Mucosa of descending colon (tissue), 3 donors: Measurements from ENCODE around the gene MDFI. TPM values are rescaled to one million over a fixed set of nuclear protein-coding genes. Genes with fewer than 3 reads are reported as not detected.

Experiments used
- ATAC-seq: fragments of 200-7000 bp; cut with Tn5 transposase; one replicate; pipeline ENCODE4 v1.9.1; 2020; ENCODE audit warnings: mild to moderate bottlenecking, moderate library complexity
- DNase-seq, 3 donors: peaks; one replicate each; pipeline ENCODE4 v3.0.0-alpha.2; 2020
- H3K36me3 ChIP-seq: fragments of 200-600 bp; one replicate; pipeline ENCODE4 v1.8.0; 2021; ENCODE audit warnings: low read depth, mild to moderate bottlenecking
- H3K4me1 ChIP-seq: fragments of 200-600 bp; one replicate; pipeline ENCODE4 v1.8.0; 2021; ENCODE audit warnings: low read depth, mild to moderate bottlenecking
- H3K4me3 ChIP-seq: fragments of 200-600 bp; one replicate; pipeline ENCODE4 v1.8.0; 2021; ENCODE audit warnings: mild to moderate bottlenecking
- H3K9me3 ChIP-seq: fragments of 200-600 bp; one replicate; pipeline ENCODE4 v1.8.0; 2021; ENCODE audit warnings: mild to moderate bottlenecking
- intact Hi-C, 2 donors: fragments of 100-400 bp; cut with DNase I in 1 of 2; cut with micrococcal nuclease in 1 of 2; formaldehyde crosslinking; loops; one replicate each; pipeline versions ENCODE4 v1.11.0 to v1.11.1; 2022; cut with DNase I, micrococcal nuclease
- total RNA-seq, 3 donors: library from RNA; stranded (reverse); fragmentation: NEBNext Ultra II Directional in 2 of 3; extraction: Animal tissue kit (Norgen Biotek cat#: 25700) in 2 of 3; gene quantifications; one replicate each; pipeline versions ENCODE4 v1.2.1 to v1.2.4, GENCODE V29; 2021 to 2023
- TF ChIP-seq, protein P1 (sequence below): fragments of 200-600 bp; IDR thresholded peaks from one replicate; pipeline ENCODE4 v1.8.0; 2022; ENCODE audit warnings: antibody characterized with exemption, mild to moderate bottlenecking
- donor health status: DM: no; HTN: no; CAD: no; lungs with moderate emphysema.
- donor health status: DM: no; HTN: no; CAD: no.
- donor health status: DM: no; HTN: yes; CAD: no.

Gene MDFI
- total RNA-seq, 3 donors from 2014 or later = 0.96 to 2.2 (median 2.1) TPM

DNA sequence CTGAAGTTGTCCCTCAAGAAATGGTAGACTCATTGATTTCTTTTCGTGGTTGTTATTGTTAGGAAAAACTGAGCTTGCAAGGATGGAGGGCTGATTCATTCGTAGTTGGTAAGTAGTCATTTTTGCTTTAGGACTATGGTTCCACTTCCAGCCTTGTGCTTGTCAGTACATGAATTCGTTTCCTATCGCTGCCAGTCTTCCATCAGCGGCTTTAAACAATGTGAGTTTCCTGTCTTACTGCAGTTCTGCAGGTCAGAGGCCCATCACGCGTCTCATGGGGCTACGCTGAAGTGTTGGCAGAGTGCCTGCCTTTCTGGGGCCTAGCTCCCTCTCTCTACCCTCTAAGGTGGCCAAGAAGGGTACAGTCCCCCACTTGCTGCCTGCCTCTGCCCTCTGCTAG is 11.4 kb upstream of the MDFI start:
- intact Hi-C loops = no loop called here
- no peaks in the 10 kb centered on the region for H3K36me3 ChIP-seq
- no peak for ATAC-seq
- TF ChIP-seq, protein P1, sequence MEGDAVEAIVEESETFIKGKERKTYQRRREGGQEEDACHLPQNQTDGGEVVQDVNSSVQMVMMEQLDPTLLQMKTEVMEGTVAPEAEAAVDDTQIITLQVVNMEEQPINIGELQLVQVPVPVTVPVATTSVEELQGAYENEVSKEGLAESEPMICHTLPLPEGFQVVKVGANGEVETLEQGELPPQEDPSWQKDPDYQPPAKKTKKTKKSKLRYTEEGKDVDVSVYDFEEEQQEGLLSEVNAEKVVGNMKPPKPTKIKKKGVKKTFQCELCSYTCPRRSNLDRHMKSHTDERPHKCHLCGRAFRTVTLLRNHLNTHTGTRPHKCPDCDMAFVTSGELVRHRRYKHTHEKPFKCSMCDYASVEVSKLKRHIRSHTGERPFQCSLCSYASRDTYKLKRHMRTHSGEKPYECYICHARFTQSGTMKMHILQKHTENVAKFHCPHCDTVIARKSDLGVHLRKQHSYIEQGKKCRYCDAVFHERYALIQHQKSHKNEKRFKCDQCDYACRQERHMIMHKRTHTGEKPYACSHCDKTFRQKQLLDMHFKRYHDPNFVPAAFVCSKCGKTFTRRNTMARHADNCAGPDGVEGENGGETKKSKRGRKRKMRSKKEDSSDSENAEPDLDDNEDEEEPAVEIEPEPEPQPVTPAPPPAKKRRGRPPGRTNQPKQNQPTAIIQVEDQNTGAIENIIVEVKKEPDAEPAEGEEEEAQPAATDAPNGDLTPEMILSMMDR = no peak
- no peaks in the 10 kb centered on the region for H3K9me3 ChIP-seq
- no peak for DNase-seq
- H3K4me1 ChIP-seq = peaks cover 4% of the 10 kb centered on the region
- no peak overlapping the region for H3K4me3 ChIP-seq

DNA sequence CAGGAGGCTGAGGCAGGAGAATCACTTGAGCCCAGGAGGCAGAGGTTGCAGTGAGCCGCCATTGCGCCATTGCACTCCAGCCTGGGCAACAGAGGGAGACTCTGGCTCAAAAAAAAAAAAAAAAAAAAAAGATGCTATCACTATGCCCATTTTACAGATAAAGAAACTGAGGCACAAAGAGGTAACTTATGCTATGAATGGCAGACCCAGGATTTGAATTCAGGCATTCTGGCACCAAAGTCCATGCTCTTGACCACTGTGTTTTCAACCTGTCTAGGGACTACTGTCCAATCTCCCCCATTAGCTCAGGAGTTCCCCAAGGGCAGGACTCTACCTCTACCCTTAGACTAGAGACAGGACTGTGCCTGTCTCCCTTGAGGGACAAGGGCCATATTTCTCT is 9.1 kb upstream of the MDFI start:
- intact Hi-C loops = no loop called here
- DNase-seq (no peak), ATAC-seq (no peak)
- TF ChIP-seq, protein P1 = no peak
- Histone ChIP-seq H3K4me3 (no peak overlapping the region), H3K4me1 (peaks cover 4% of the 10 kb centered on the region), H3K9me3 (no peaks in the 10 kb centered on the region), H3K36me3 (no peaks in the 10 kb centered on the region)

DNA sequence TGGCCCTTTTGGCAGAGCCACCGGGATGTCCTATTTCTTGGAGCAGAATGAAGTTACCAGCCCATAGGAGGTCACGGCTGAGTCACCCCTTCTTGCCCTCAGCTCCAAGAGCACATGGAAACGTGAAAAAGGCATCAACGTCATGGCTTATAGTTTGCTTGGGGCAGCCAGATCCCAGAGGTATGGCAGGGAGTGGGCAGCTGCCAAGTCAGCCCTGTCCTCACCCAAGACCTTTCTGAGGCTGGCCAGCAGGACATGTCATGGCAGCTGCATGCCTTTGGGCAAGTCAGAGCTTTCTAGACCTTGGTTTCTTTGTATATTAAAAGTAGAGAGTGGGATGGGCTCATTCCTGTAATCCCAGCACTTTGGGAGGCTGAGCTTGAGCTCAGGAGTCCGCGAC is 8.2 kb upstream of the MDFI start:
- no peak for DNase-seq
- Histone ChIP-seq H3K4me1 (peaks cover 4% of the 10 kb centered on the region), H3K36me3 (no peaks in the 10 kb centered on the region), H3K9me3 (no peaks in the 10 kb centered on the region), H3K4me3 (no peak overlapping the region)
- intact Hi-C loops = no loop called here
- ATAC-seq = no peak
- TF ChIP-seq, protein P1 = no peak

DNA sequence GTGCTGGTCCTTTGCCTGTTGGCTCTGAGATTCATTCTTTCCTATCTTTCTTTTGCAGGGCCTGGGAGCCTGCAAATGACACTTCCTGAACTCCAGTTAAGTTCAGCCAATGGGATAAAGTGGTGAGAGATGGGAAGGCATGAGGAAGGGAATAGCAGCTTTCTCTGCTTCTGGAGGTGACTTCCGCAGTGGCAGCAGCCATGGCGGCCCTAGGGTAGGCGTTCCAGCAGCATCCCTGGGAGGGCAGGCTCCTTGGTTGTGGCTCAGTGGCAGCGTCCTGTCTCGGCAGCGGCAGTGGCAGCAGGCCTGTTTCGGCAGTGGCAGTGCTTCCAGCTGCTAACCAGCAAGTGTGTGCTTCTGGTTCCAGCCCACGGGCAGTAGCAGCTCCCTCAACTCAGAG is 7.3 kb upstream of the MDFI start:
- no peaks in the 10 kb centered on the region for H3K36me3 ChIP-seq
- H3K4me3 ChIP-seq = no peak overlapping the region
- intact Hi-C loops = no loop called here
- TF ChIP-seq, protein P1 = no peak
- no peak for ATAC-seq
- H3K9me3 ChIP-seq = no peaks in the 10 kb centered on the region
- no peaks in the 10 kb centered on the region for H3K4me1 ChIP-seq
- no peak for DNase-seq

DNA sequence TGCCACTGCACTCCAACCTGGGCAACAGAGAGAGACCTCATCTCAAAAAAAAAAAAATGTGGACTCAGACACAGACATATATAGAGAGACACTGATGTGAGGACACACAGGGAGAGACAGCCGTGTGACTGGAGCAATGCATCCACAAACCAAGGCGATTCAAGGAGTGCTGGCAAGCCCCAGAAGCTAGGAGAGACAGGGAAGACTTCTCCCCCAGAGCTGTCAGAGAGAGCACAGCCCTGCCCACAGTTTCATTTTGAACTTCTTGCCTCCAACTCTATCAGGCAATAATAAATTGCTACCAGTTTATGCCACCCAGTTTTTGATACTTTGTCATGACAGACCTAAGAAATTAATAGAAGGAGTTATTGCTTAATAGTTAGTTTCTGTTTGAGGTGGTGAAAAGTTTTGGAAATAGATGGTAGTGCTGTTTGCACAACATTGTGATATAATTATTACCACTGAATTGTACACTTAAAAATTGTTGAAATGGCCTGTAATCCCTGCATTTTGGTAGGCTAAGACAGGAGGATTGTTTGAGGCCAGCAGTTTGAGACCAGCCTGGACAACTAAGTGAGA is 5.1 kb upstream of the MDFI start:
- Histone ChIP-seq H3K4me1 (peaks cover 5% of the 10 kb centered on the region), H3K36me3 (no peaks in the 10 kb centered on the region), H3K9me3 (no peaks in the 10 kb centered on the region), H3K4me3 (no peak overlapping the region)
- DNase-seq (no peak), ATAC-seq (no peak)
- TF ChIP-seq, protein P1 = no peak
- intact Hi-C loops = no loop called here

DNA sequence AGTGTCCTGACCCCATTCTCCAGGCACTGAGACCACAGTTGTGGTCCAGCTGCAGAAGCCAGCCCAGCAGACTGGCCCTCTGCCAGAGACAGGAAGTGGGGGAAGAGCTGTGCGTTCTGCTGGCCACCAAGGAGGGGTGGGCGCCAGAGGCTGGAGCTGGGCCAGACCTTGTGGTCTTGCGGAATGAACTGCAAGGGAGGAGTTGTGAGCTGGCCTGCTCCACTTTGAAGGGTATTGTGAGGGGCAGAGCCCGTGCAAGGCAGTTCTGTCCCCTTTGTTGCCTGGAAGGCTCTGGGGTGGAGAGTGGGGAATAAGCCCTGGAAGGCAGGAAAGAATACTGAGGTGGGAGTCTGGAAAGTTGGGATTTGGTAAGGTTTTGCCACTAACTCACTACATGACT is 3.6 kb upstream of the MDFI start:
- ATAC-seq (no peak), DNase-seq (no peak)
- H3K9me3 ChIP-seq = no peaks in the 10 kb centered on the region
- intact Hi-C loops = no loop called here
- H3K4me3 ChIP-seq = no peak overlapping the region
- TF ChIP-seq, protein P1 = no peak
- no peaks in the 10 kb centered on the region for H3K36me3 ChIP-seq
- peaks cover 10% of the 10 kb centered on the region for H3K4me1 ChIP-seq
